SHP77 (cell line): Measurements from ENCODE around the gene MDH2.
"Not testable (repeated sequence)": the region's sequence is repeated elsewhere in the genome, so short reads cannot be mapped to it uniquely, and the experiment has no call there.

Experiments
- DNase-seq, 2 experiments: peaks; one replicate each; lab custom pipeline; 2025; lab: John Stamatoyannopoulos, UW

MDH2 gene

GRCh38 chr7:76047305-76047810 is 548 bp upstream of the MDH2 start:
- DNase-seq, result no peak

DNA sequence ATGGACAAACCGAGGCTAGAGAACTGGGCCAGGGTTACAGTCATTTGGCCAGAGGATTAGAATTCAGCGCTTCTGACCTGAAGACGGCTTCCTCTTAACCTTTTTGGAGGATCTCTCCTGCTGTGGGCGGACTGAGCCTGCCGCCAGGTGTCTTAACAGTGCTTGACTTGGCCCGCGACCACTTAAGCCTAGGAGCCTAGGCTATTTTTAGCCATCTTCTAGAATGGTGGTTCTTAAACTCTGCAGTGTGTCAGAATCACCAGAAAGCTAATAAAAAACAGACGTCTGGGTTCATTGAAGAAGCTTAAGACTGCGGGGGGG is 722 bp downstream of the MDH2 start:
- peak in 1 of 2 experiments; percentile 39 for DNase-seq

DNA sequence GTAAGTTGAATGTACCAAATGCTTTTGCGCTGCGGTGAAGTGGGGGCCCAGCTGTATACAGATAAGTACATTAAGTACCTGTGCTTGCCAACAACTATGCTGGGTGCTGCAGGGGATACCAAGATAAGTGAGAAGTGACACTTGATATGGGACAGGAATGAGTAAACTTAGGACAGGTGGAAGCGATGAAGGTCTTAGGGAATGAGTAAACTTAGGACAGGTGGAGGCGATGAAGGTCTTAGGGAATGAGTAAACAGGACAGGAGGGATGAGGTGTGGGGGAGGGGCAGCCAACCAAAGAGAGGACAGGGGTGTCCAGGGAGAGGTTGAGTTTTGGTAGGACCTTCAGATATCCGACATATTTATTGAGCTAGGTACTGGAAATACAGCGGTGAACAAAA is 1.4 kb downstream of the MDH2 start:
- no peak for DNase-seq

- DNase-seq, result no peak
Measured at GRCh38 chr7:76050545-76050944, 2.6 kb downstream of the MDH2 start.

- no peak for DNase-seq
Measured at GRCh38 chr7:76051840-76052239, 3.9 kb downstream of the MDH2 start.

GRCh38 chr7:76052681-76053080 is 4.8 kb downstream of the MDH2 start:
- not testable (repeated sequence) for DNase-seq

GRCh38 chr7:76053461-76053860 is 5.6 kb downstream of the MDH2 start:
- no peak for DNase-seq

- DNase-seq, result no peak
Measured at GRCh38 chr7:76054123-76055120, 6.5 kb downstream of the MDH2 start.

DNA sequence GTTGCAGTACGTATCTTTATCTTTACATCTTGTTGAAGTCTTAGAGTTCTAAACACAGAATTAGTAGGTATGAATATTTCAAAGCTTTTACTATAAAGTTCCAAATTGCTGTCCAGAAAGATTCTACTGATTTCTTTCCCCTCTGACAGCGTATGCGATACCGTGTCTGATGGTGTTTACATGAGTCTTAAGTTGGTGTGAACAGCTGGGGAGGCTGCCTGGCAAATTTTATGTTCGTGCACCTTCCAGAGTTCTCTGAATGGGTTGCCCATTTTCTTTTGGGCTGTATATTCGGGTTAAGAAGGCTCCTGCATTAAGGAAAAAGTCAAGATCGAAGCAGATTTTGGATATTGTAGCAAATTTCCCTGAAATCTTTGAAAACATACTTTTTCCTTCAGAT is 8.3 kb downstream of the MDH2 start:
- DNase-seq, result no peak

DNA sequence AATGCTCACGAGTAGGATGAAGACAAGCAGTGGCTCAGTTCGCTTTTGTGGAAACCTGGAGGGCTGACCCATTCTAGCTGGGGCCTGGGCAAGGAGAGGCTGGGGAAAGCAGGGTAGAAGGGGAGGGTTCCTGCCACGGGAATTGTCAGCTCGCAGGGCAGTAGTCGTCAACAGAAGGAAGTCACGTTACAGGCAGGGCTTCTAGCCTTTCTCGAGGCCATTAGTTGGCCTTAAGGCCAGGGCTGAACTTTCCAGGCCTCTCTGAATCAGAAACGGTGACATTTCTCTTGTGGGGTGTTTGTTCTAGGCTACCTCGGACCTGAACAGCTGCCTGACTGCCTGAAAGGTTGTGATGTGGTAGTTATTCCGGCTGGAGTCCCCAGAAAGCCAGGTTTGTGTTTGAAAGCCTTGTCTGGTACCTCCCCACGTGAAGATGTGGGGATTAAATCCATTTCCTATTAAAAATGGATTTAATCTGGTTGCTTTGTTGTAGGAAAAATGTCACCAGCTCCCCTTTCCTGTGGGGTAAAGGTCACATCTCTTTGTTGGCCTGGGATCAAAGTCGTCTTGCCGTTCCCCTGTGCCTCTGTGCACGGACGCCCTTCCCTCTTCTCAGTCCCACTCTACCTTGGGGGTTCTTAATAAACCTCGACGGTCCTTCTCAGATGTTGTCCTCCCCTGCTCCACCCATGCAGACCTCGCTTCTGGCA is 9.4 kb downstream of the MDH2 start:
- DNase-seq, result no peak

DNA sequence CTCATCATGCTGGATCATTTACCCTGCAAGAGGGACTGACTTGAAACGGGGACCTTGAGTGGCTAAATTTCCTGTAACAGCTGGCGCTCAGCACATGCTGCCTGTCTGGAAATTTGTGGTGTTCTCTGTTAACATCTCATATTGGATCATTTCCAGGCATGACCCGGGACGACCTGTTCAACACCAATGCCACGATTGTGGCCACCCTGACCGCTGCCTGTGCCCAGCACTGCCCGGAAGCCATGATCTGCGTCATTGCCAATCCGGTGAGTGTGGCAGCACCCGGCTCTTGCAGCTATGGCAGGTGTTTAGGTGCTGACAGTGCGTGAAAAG is 9.9 kb downstream of the MDH2 start:
- no peak for DNase-seq

DNA sequence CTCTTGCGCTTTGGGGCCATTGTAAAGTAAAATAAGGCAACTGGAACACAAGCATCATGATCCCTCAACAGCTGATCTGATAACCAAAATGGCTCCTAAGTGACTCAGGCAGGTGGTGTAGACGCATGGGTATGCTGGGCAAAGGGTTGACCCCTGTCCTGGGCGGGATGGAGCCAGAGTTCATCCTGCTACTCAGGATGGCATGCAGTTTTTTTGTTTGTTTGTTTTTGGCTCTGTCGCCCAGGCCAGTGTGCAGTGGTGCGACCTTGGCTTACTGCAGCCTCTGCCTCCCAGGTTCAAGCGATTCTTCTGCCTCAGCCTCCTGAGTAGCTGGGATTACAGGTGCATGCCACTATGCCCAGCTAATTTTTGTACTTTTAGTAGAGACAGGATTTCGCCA is 10.8 kb downstream of the MDH2 start:
- DNase-seq, result not testable (repeated sequence)

GRCh38 chr7:76060842-76061241 is 12.9 kb downstream of the MDH2 start:
- DNase-seq, result no peak

DNA sequence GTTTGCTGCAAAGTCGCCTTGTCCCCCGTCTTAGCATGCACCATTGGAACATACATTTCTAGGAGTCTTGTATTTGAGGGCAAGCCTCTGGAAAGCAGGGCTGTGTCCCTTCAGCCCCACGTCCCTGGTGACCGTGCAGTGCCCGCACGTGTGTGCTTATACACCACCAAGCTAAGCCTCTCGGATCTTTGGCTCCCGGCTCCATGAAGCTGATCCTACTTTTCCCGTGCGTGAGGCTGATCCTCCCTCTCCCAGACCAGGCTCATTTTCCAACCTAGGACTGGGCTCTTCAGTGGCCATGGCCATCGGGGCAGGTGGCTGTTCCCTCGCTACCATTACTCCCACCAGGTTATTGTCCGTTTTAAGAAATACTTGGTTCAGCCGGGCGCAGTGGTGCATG is 14.3 kb downstream of the MDH2 start:
- no peak for DNase-seq

DNA sequence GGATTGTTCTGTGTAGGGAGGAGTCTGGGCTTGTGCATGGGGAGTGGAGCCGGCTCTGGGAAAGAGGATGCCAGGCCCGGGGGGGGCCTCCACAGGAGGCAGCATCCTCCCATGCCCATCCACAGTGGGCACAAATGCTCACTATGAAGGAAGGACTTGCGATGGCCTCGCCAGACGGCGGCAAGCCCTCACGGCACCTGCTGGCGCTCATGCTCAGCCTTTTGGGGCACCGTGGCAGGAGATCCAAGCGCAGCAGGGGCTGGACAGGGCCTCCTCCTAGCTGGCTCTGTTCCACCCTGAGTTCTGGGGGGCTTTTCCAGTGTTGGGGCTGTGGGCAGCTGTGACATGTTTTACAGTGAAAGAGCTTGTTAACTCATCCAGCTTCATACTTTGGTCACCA is 15.2 kb downstream of the MDH2 start:
- no peak for DNase-seq

DNA sequence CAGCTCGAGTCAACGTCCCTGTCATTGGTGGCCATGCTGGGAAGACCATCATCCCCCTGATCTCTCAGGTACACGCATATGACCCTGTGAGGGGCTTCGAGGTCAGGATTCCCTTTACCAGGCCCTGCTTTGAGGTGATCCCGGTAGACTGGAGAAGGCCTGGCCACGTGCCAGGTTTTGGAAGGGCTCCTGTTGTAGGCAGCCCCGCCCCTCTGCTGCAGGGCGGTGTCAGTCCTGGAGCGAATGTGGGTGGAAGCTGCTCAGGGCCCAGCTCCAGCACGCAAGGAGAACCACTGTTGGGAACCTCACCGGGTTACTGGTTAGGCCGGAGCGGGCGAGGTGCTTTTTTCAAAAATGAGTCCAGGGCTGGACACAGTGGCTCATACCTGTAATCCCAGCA is 15.6 kb downstream of the MDH2 start:
- DNase-seq, result peak; percentile 10 to 15

DNA sequence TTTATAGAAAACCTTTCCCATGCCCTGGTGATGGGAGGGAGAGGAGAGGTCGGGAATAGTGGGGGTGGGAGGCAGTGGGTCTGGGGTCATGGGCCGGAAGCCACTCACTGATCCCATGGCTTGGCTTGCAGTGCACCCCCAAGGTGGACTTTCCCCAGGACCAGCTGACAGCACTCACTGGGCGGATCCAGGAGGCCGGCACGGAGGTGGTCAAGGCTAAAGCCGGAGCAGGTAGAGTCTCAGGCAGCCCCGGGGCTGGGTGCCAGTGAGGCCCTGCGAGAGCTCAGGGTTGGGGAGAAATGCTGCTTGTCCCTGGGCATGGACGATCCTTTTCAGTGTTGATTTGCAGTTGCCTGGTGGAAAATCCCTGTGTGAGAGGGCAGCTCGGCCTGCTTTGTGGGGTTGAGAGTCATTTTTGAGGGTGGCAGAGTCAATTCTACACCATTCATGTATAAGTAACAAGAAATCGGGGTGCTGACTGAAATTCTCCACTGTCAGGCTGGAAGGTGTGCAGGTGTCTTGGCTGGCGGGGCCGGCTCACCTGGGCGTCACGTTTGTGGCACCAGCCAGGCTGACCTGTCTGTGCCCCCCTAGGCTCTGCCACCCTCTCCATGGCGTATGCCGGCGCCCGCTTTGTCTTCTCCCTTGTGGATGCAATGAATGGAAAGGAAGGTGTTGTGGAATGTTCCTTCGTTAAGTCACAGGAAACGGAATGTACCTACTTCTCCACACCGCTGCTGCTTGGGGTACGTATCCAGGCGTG is 16.5 kb downstream of the MDH2 start:
- no peak for DNase-seq

GRCh38 chr7:76065016-76065612 is 17.2 kb downstream of the MDH2 start:
- no peak for DNase-seq

DNA sequence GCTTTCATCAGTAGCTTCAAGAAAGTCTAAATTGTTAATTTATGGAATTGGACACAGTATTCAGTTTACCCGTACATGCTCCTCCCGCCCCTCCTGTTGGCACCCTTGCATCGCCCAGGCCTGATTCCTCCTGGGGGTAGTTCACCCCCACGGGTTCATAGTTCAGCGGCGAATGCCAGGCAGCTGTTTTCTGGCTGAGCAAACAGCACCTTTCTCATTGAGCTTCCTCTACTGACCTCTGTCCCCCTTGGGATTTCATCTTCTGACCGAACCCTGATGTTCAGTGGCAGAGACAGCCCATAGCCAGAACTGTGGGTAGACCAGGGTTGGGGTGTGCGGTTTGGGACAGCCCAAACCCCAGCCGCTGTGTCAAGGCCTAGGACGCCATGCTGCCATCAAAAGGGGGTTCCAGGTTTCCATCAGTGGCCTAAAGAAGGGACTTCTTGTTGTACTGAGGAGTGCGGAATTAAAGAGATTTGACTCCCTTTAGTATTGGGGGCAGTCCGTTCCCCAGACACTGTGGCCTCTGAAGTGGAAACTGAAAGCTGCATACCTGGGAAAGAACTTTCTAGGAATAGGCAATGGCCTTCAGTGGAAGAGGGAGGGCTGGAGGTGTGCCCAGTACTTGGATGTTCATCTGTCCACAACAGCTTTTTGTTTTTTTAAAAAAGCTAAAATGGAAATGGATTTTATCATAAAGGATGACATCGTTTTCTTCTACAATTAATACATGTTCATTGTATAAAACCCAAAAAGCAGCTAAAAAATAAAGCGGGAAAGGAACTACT is 19.0 kb downstream of the MDH2 start:
- DNase-seq, result no peak

- no peak for DNase-seq
Measured at GRCh38 chr7:76069238-76069638, 21.3 kb downstream of the MDH2 start.
